GM19099 (cell line): ENCODE measurements around the gene ARF5.

ENCODE experiments used
- POLR2A ChIP-seq: IDR thresholded peaks from 3 replicates; pipeline ENCODE4 v1.6.1; 2011; ENCODE audit warnings: low read depth; ENCODE audit not compliant: insufficient read length; ENCODE audit errors: extremely low read depth

Gene ARF5

DNA sequence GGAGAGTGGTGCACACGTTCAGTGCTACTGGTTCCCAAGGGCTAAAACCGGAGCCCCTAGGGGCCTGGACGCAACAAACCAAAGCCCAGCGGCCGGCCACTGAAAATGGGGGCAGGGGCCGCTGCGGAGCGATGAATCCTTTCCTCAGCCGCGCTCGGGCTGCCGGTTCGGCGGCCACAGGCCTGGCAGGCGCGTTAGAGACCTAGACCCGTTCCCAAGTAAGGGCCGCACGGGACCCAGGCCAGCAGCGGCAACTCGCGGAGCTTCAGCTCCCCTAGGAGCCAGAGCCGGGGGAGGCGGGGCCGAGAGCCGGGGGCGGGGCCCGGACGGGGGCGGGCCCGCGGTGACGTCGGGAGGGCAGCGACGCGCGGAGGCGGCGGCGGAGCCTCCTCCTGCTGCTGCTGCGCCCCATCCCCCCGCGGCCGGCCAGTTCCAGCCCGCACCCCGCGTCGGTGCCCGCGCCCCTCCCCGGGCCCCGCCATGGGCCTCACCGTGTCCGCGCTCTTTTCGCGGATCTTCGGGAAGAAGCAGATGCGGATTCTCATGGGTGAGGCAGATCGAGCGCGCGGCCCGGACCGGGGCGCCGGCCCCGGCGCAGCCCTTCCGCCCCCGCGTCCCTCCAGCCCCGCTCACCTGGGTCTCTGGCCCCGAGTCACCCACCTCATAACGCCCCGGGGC lies at the start of gene ARF5:
ARF5 (plus strand) TSS at position 393 of the 678 bp plus-strand sequence; CDS start at position 481, 88 bp downstream.
- peak; percentile 77 for TF ChIP-seq POLR2A

- no peak for TF ChIP-seq POLR2A
Observed at GRCh38 chr7:127539116-127539515, 49.1 kb upstream of the ARF5 start.

GRCh38 chr7:127541548-127541947 lies 46.7 kb upstream of the ARF5 start:
- TF ChIP-seq POLR2A: no peak

DNA sequence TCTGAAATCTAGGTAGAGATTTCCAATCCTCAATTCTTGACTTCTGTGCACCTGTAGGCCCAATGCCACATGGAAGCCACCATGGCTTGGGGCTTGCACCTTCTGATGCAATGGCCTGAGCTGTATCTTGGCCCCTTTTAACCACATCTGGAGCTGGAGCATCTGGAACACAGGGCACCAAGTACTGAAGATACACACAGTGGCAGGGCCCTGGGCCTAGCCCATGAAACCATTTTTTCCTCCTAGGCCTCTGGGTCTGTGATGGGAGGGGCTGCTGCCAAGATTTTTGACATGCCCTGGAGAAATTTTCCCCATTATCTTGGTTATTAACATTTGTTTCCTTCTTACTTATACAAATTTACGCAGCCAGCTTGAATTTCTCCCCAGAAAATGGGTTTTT lies 41.9 kb upstream of the ARF5 start:
- TF ChIP-seq POLR2A: no peak

GRCh38 chr7:127550247-127550646 lies 38.0 kb upstream of the ARF5 start:
- no peak for TF ChIP-seq POLR2A

DNA sequence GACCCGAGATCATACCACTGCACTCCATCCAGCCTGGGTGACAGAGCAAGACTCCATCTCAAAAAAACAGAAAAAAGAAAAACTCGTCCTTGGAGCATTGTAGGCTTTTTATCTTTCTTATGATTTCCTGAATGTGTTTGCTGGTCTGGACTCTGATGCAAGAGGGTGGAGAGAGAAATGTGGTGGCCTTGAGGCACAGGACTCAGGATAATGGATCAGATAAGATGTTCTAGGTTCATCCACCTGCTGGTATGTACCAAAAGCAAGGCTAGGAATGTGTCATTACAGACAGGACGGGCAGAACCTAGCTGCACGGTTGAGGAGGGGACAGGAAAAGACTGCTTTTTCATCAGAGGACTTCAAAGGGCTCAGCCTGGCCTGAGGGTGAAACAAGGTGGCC lies 36.3 kb upstream of the ARF5 start:
- TF ChIP-seq POLR2A: no peak

- no peak for TF ChIP-seq POLR2A
Observed at GRCh38 chr7:127556404-127556803, 31.8 kb upstream of the ARF5 start.

DNA sequence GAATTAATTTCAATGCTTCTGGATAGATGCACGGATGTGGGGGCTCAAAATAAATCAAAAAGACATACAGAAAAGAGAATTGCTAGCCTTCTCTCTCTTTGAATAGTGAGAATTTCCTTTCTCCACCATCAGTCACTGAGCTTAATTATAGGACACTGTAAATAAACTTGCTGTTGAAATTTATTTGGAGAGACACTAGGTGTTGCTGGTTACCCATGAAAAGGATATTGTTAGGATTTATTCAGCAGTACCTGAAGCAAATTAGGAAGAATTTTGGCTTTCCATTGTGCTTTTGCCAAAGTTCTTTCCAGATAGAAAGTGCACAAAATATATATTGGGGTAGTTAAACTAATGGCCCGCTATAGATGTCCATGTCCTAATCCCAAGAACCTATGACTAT lies 30.4 kb upstream of the ARF5 start:
- no peak for TF ChIP-seq POLR2A

DNA sequence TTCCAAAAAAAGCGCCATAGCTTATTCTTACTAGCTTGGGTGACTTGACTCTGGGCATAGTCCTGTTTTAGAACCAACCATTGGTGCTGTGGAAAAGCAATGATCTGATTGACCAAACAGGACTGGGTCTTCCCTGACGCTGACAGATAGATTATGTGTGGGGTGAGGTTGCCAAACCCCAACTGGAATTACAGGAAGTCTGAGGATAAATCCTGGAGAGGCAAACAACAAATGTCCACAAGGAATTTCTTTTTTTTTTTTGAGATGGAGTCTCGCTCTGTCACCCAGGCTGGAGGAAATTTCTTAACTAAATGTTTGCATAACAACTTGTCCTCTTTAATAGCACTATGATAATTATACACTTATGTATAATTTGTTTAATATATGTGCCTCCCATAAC lies 22.0 kb upstream of the ARF5 start:
- no peak for TF ChIP-seq POLR2A

DNA sequence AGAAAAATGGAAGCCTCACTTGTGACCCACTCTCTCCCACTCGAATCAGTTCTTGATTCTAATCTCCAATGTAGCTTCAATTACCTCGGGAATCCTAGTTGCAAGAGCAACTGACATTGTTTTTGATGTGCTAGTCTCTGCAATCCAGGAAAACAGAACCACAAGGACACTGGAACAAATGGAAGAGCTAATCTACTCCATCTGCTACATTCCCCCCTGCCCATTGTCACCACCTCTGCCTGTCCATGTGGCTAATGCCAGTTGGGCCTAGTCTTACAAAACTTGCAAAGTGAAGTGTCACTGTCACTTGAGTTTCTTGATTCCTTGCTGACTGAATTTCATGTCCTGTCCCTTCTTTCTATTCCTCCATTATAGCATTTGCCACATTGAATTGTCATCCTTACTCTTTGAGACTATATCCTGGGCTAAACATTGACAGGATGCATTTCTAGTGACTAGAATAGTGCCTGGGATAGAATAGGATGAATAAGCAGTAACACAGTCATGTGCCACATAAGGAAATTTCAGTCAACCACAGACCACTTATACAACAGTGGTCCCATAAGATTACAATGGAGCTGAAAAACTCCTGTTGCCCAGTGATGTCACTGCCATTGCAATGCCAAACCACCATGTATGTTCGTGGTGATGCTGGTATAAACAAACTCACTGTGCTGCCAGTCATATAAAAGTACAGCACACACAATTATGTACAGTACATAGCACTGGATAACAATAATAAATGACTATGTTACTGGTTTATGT lies 16.3 kb upstream of the ARF5 start:
- TF ChIP-seq POLR2A: no peak

DNA sequence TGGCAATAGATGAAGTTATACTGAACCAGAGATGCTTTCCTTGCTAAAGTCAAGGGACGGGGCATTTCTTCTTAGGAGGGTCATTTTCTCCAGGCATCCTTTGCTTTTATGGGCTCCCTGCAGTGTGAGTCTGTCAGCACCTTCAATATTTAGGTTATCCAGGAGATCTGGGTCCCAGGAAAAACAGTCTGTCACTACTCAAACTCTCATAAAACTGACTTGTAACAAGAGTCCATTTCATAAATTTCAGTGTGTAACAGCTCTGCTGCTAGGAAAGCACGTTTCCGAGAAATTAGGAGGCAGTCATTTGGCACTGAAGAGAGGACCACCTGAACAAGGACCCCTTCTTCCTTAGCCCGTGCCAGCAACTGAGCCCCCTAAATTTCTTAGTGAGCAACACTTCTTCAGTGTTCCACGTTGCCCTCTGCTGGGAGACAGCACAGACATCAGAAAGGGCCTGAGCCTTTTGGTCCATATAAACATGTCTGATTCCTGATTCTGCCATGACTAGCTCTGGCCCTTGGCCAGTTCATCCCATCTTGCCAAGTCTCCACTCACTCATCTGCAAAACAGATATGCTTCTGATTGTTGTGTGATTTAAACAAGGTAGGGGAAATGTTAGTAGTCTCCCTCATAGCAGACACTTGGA lies 10.1 kb upstream of the ARF5 start:
- no peak for TF ChIP-seq POLR2A

- TF ChIP-seq POLR2A: no peak
Observed at GRCh38 chr7:127578711-127579275, 9.4 kb upstream of the ARF5 start.

GRCh38 chr7:127580612-127581011 lies 7.6 kb upstream of the ARF5 start:
- TF ChIP-seq POLR2A: no peak

DNA sequence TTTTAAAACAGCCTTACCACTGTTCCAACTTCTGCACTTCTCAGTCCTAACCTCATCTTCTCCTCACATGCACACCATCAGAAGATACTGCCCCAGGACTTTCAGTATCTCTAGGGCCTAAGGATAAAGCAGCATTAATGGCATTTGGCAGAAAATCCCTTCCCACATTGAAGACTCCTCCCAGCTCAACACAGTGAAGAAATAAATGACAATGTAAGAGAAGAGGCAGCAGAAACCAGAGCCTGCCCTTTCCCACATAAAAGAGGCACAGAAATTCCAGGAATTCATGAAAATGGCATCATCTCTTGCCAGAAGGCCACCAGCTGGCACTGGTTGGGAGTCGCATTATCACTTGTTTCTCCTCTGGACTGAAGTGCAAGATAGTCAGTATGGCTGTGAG lies 6.5 kb upstream of the ARF5 start:
- TF ChIP-seq POLR2A: no peak

GRCh38 chr7:127582361-127582760 lies 5.8 kb upstream of the ARF5 start:
- no peak for TF ChIP-seq POLR2A

GRCh38 chr7:127584648-127585043 lies 3.6 kb upstream of the ARF5 start:
- no peak for TF ChIP-seq POLR2A
